ENCODE results near the gene GUCY1A2.
"Not testable (repeated sequence)": the region's sequence is repeated elsewhere in the genome, so short reads cannot be mapped to it uniquely, and the experiment has no call there.

GUCY1A2 gene

GRCh38 chr11:106842134-106842533, 176.1 kb downstream of the GUCY1A2 start:
- TF ChIP-seq CTCF (IDR thresholded peaks at IDR 0.05) (no peak), ZFX (IDR thresholded peaks at IDR 0.05; ENCODE audit: borderline replicate concordance) (no peak)
- H3K27ac ChIP-seq, result no peak overlapping the region

DNA sequence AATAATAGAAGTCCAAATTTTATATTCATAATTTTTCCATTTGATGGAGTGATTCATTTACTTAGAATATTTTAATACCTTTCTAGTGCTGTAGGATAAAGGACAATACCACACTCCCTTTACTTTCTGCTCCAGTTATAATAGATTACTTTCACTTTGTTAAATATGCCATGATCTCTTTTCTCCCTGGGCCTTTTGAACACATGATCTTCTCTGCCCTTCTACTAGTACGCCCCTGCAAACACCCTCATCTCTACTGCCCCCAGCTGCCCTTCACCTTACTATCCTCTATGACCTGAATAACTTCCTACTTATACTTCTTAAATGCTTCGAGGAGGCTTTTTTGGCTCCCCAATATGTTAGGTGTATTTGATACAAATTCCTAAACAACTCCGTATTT, 177.3 kb downstream of the GUCY1A2 start:
- no peak for TF ChIP-seq CTCF (IDR thresholded peaks at IDR 0.05)
- TF ChIP-seq ZFX (IDR thresholded peaks at IDR 0.05; ENCODE audit: borderline replicate concordance), result no peak

GRCh38 chr11:106840146-106840545, 178.1 kb downstream of the GUCY1A2 start:
- TF ChIP-seq ZFX (IDR thresholded peaks at IDR 0.05; ENCODE audit: borderline replicate concordance) (no peak), CTCF (IDR thresholded peaks at IDR 0.05) (no peak)
- H3K27ac ChIP-seq, result no peak overlapping the region

More for the DNA sequence above, 177.3 kb downstream of the GUCY1A2 start:
- H3K27ac ChIP-seq, result no peak overlapping the region

GRCh38 chr11:106834567-106834966, 183.7 kb downstream of the GUCY1A2 start:
- H3K27ac ChIP-seq, result no peak overlapping the region
- TF ChIP-seq CTCF (IDR thresholded peaks at IDR 0.05) (no peak), ZFX (IDR thresholded peaks at IDR 0.05; ENCODE audit: borderline replicate concordance) (no peak)

- TF ChIP-seq CTCF (IDR thresholded peaks at IDR 0.05) (no peak), ZFX (IDR thresholded peaks at IDR 0.05; ENCODE audit: borderline replicate concordance) (no peak)
- no peak overlapping the region for H3K27ac ChIP-seq
Measured at GRCh38 chr11:106828976-106829375, 189.3 kb downstream of the GUCY1A2 start.

DNA sequence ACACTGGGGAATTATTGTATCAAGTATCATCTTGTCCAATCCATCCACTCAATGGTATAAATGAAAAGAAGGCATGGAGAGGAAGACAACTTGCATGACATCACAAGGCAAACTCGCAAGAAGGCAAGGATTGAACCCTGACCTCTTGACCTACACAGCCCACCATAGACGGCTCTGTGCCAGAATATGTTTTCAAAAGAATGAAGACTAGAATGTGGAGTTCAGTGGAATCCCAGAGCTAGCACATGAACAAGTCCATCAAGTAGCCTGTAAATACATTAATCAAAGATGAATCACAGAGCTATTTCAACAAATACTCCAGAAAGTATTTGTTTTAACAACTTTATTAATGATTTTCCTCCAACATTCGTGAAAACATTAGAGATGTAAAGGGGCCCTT, 189.7 kb downstream of the GUCY1A2 start:
- TF ChIP-seq ZFX (IDR thresholded peaks at IDR 0.05; ENCODE audit: borderline replicate concordance) (no peak), CTCF (IDR thresholded peaks at IDR 0.05) (no peak)
- H3K27ac ChIP-seq, result no peak overlapping the region

- no peak for TF ChIP-seq CTCF (IDR thresholded peaks at IDR 0.05)
- TF ChIP-seq ZFX (IDR thresholded peaks at IDR 0.05; ENCODE audit: borderline replicate concordance), result no peak
Measured at GRCh38 chr11:106827687-106828086, 190.6 kb downstream of the GUCY1A2 start.

DNA sequence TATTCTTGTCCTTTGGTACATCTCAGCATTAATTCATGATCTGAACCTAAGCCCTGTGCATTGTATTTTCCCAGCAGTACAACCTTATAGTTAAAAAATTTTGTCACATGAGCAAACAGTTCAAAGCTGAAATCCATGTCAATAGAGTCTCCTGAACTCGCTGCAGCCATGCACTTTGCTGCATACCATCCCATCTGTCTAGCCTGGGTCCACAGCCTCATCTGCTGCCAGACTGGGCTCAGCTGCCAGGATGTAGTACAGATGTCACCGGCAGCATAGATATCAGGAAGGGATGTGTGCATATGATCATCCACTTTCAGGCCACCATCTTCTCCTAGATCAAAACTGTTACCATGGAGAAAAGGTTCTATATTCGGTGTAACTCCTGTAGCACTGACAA, 191.7 kb downstream of the GUCY1A2 start:
- not testable (repeated sequence) for H3K27ac ChIP-seq

More at GRCh38 chr11:106827687-106828086, 190.6 kb downstream of the GUCY1A2 start:
- H3K27ac ChIP-seq, result no peak overlapping the region

All from 22Rv1 (cell line).